SU-DHL-6 (cell line): Measurements from ENCODE around the gene SFMBT2.

Source experiments
- CTCF ChIP-seq: fragments of 200-600 bp; sonication (generic); IDR thresholded peaks from one replicate; pipeline ENCODE4 v1.5.1; 2017; ENCODE audit warnings: antibody characterized with exemption, mild to moderate bottlenecking, low read length, moderate library complexity; ENCODE audit not compliant: insufficient read depth, poor library complexity, severe bottlenecking
- EZH2phosphoT487 ChIP-seq: fragments of 200-600 bp; sonication (generic), shearing (Covaris generic); conservative IDR thresholded peaks from 2 replicates; pipeline ENCODE4 v1.6.1; 2018; ENCODE audit warnings: mild to moderate bottlenecking, antibody characterized with exemption, low read length, moderate library complexity, mixed read lengths

DNA sequence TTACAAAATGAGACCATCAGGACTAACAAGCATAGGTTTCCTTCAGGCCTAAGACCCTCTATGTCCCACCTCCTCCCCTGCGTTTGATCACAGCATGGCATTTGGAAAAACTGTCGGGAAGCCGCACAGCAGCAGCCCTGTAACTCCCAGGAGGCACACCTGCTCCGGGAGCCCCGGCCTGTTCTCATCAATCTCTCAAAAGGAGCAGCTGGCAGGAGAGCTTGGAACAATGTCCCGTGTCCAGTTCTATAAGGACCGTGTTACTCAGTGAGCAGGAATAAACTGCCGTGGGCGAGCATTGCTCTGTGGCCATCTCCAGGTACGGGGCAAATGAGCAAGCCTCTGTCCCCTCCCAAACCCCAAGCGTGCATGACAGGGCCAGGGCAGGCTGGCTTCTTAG, 236.9 kb downstream of the SFMBT2 start:
- TF ChIP-seq CTCF (no peak), EZH2phosphoT487 (no peak)
